ENCODE measurements around the gene TAAR8. TPM values are rescaled to one million over a fixed set of nuclear protein-coding genes. Genes with fewer than 3 reads are reported as not detected.

Gene TAAR8, protein sequence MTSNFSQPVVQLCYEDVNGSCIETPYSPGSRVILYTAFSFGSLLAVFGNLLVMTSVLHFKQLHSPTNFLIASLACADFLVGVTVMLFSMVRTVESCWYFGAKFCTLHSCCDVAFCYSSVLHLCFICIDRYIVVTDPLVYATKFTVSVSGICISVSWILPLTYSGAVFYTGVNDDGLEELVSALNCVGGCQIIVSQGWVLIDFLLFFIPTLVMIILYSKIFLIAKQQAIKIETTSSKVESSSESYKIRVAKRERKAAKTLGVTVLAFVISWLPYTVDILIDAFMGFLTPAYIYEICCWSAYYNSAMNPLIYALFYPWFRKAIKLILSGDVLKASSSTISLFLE
- not detected in 2 replicates for total RNA-seq

DNA sequence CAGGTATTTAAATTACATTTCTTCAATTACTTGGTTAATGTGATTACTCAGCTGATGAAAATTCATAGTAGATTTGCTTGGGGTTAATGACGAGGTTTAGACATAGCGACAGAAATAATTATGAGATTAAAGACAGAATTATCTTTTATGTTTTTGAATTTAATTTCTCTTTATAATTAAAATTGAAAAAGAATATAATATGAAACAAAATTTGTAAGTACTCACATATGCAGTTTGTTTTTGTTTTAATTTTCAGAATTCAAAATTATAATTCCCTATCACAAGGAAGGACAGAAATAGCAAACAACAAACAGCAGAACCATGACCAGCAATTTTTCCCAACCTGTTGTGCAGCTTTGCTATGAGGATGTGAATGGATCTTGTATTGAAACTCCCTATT is at the start of gene TAAR8:
Gene TAAR8, plus strand, starts transcription at position 301 of the 400 bp plus-strand sequence. Its CDS starts 21 bp downstream, at position 322.

DNA sequence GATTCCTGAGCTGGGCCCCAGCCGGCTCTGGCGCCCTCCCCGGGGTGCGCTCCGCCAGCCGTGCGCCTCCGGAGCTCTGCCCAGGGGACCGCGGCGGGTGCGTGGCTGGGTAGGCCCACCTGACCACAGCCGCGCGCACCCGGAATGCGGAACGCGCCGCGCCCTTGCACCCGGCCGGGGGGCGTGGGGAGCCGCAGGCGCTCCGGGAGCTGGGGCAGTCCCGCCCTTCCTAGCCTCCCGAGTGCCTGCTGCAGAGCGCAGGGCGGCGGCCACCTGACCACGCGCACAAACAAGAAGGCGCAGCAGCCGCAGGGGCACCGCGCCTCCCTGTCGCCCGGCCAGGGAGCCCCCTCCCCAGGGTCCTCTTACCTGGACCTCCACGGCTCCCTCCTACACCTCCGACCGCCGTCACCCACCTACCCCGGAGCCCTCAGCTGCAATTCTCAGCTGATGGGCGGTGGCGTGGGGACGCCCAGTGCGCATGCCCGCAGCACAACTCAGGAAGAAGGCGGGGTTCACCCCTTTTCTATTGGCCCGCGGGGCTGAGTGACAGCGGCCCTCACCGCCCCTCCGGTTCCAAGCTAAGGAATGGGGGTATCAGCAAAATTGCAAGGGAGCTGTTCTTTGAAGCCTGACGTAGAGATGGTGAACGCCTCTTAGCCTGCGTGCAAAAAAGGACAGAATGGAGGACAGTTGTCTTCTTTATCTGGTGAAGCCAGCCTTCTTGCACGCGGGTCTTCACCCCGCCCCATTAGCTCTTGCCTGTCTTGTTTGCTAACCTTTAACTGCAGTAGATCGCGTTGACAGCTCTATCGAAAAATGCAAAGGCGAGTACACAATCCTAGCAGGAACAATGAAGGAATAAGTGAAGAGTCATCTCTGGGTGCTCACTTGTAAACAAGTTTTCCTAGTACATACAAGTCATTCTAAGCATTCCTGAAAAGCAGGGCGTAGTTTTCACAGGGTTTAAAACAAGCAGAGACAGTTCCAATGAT is 39.5 kb upstream of the TAAR8 start, which contains the start of gene STX7:
Gene STX7, minus strand, starts transcription at position 479 of the 995 bp plus-strand sequence. CDS start 9,586 bp downstream, outside the sequence.

DNA sequence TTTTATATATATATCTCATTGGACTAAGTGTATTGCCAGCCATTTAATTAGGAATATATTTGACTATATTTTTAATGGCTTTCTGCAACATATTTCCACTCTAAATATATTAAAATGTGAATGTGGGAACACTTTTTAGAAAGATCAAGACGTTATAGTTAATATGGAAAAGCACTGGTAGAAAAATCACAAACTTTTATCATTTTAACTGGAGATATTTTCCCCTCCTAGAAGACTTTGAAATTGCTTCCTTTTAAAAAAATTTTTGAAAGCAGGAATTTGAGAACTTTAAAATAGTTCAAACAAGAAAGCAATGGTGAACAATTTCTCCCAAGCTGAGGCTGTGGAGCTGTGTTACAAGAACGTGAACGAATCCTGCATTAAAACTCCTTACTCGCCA is 14.5 kb upstream of the TAAR8 start, which contains the start of gene TAAR9:
Gene TAAR9, plus strand, starts transcription at position 301 of the 400 bp plus-strand sequence. Its CDS starts 13 bp downstream, at position 314.

DNA sequence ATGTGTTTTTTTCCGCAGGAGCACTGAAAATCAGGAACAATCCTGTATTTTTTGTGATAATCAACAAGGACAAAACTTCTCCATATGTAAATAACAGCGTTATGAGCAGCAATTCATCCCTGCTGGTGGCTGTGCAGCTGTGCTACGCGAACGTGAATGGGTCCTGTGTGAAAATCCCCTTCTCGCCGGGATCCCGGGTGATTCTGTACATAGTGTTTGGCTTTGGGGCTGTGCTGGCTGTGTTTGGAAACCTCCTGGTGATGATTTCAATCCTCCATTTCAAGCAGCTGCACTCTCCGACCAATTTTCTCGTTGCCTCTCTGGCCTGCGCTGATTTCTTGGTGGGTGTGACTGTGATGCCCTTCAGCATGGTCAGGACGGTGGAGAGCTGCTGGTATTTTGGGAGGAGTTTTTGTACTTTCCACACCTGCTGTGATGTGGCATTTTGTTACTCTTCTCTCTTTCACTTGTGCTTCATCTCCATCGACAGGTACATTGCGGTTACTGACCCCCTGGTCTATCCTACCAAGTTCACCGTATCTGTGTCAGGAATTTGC is 17.8 kb downstream of the TAAR8 start, which contains the start of gene TAAR6:
Gene TAAR6, plus strand, starts transcription at position 102 of the 557 bp plus-strand sequence. Its CDS starts 0 bp downstream, at position 102.

DNA sequence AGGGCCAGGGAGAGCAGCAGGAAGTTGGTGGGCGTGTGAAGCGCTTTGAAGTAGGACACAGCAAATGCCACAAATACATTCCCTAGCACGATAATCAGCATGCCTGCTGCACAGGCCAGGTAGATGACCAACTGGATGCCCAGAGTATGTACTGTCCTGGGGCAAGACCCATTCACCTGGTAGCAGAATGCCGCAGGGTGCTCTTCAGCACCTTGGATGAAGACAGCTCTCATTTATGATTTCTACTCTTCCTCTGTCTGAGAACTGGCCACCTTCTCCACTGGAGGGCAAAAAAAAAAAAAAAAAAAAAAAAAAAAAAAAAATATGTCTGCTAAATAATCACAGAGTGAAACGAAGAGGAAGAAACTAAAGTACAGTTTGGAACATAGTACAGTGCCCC is 37.0 kb downstream of the TAAR8 start, which contains the start of gene TAAR5:
Gene TAAR5, minus strand, starts transcription at position 288 of the 400 bp plus-strand sequence. Its CDS starts 55 bp downstream, at position 233.

Other genes starting within 250 kb of the TAAR8 start
- gene MOXD1, start 151.2 kb upstream of the TAAR8 start, total RNA-seq, result 0.32 and 0.61 TPM in 2 replicates
- gene STX7, start 39.6 kb upstream of the TAAR8 start, total RNA-seq, result 24.0 and 55.6 TPM in 2 replicates
- not detected in 2 replicates for gene TAAR9, start 14.4 kb upstream of the TAAR8 start, total RNA-seq
- gene TAAR6, start 17.6 kb downstream of the TAAR8 start, total RNA-seq, result not detected in 2 replicates
- not detected in 2 replicates for gene TAAR5, start 37.1 kb downstream of the TAAR8 start, total RNA-seq
- not detected in 2 replicates for gene TAAR2, start 71.6 kb downstream of the TAAR8 start, total RNA-seq
- not detected in 2 replicates for gene TAAR1, start 106.5 kb downstream of the TAAR8 start, total RNA-seq
- under 0.01 TPM in 1 of 2 replicates, not detected in the other for gene VNN1, start 161.4 kb downstream of the TAAR8 start, total RNA-seq
- not detected in 2 replicates for gene VNN2, start 205.2 kb downstream of the TAAR8 start, total RNA-seq
- 10.1 and 15.7 TPM in 2 replicates for gene SLC18B1, start 246.0 kb downstream of the TAAR8 start, total RNA-seq

Measured in epithelial cell of umbilical artery (primary cell).